Fibroblast of skin of left quadriceps (primary cell): ENCODE measurements around the gene ZRANB3.
"Not testable (repeated sequence)": the region's sequence is repeated elsewhere in the genome, so short reads cannot be mapped to it uniquely, and the experiment has no call there.

Source experiments
- DNase-seq, 2 experiments: peaks; one replicate each; pipeline ENCODE4 v3.0.0-alpha.2; 2013; ENCODE audit warnings: low read depth in 2 of 2

The ZRANB3 gene

GRCh38 chr2:135530313-135531230, at the start of gene ZRANB3:
Gene ZRANB3, minus strand, starts transcription at chr2:135531218.
- DNase-seq: peak; percentile 96

GRCh38 chr2:135573620-135574019, 42.6 kb upstream of the ZRANB3 start:
- DNase-seq: no peak

- DNase-seq: no peak
Measured at GRCh38 chr2:135570884-135571283, 39.9 kb upstream of the ZRANB3 start.

- DNase-seq: no peak
Measured at GRCh38 chr2:135563793-135564192, 32.8 kb upstream of the ZRANB3 start.

- DNase-seq: no peak
Measured at GRCh38 chr2:135561925-135562324, 30.9 kb upstream of the ZRANB3 start.

GRCh38 chr2:135557530-135557929, 26.5 kb upstream of the ZRANB3 start:
- DNase-seq: no peak

- DNase-seq: no peak
Measured at GRCh38 chr2:135555311-135555710, 24.3 kb upstream of the ZRANB3 start.

- DNase-seq: no peak
Measured at GRCh38 chr2:135552887-135553286, 21.9 kb upstream of the ZRANB3 start.

GRCh38 chr2:135551356-135551755, 20.3 kb upstream of the ZRANB3 start:
- no peak for DNase-seq

- no peak for DNase-seq
Measured at GRCh38 chr2:135547311-135547710, 16.3 kb upstream of the ZRANB3 start.

- DNase-seq: no peak
Measured at GRCh38 chr2:135546436-135546835, 15.4 kb upstream of the ZRANB3 start.

GRCh38 chr2:135533545-135533944, 2.5 kb upstream of the ZRANB3 start:
- DNase-seq: not testable (repeated sequence)

GRCh38 chr2:135532581-135532980, 1.6 kb upstream of the ZRANB3 start:
- peak in 1 of 2 experiments; percentile 9 for DNase-seq

- DNase-seq: peak; percentile 100
Measured at GRCh38 chr2:135531231-135532197, 496 bp upstream of the ZRANB3 start, which contains the start of gene R3HDM1. Gene R3HDM1, plus strand, starts transcription at chr2:135531484. Its CDS starts 73,362 bp downstream, at chr2:135604846.

- no peak for DNase-seq
Measured at GRCh38 chr2:135528006-135528405, 3.0 kb downstream of the ZRANB3 start.

- no peak for DNase-seq
Measured at GRCh38 chr2:135525786-135526185, 5.2 kb downstream of the ZRANB3 start.

GRCh38 chr2:135512099-135512498, 18.9 kb downstream of the ZRANB3 start:
- DNase-seq: no peak

- no peak for DNase-seq
Measured at GRCh38 chr2:135510577-135510976, 20.4 kb downstream of the ZRANB3 start.

GRCh38 chr2:135504811-135505210, 26.2 kb downstream of the ZRANB3 start:
- DNase-seq: no peak

- DNase-seq: not testable (repeated sequence)
Measured at GRCh38 chr2:135498588-135498987, 32.4 kb downstream of the ZRANB3 start.

- DNase-seq: no peak
Measured at GRCh38 chr2:135494917-135495316, 36.1 kb downstream of the ZRANB3 start.

- DNase-seq: no peak
Measured at GRCh38 chr2:135494503-135494902, 36.5 kb downstream of the ZRANB3 start.
